Activated naive CD8-positive, alpha-beta T cell treated with anti-CD3 and anti-CD28 coated beads, Interleukin-2, amount 10 ng/mL, durations not matched to agents 7 days and 5 days (primary cell): Measurements from ENCODE around the gene COA7. TPM values are rescaled to one million over a fixed set of nuclear protein-coding genes. Genes with fewer than 3 reads are reported as not detected.
"Not testable (repeated sequence)": the region's sequence is repeated elsewhere in the genome, so short reads cannot be mapped to it uniquely, and the experiment has no call there.

ENCODE experiments used
- ATAC-seq: fragments of 150-1000 bp; cut with Tn5 transposase; one replicate; pipeline ENCODE4 v1.10.0; 2021; ENCODE audit warnings: low read depth, moderate library complexity
- POLR2A ChIA-PET: fragments of 350-600 bp; sonication (Branson Sonifier 250); formaldehyde crosslinking; loops from one replicate; lab custom pipeline; 2021; ENCODE audit warnings: antibody characterized with exemption; lab: Charles Lee
- DNase-seq: peaks from one replicate; pipeline ENCODE4 v3.0.0; 2021
- H3K27ac Mint-ChIP-seq: one replicate; pipeline ENCODE4 v1.8.0; 2022; ENCODE audit warnings: mild to moderate bottlenecking, mixed read lengths
- H3K27me3 Mint-ChIP-seq: one replicate; pipeline ENCODE4 v1.8.0; 2022; ENCODE audit warnings: mild to moderate bottlenecking, moderate library complexity, mixed read lengths
- H3K36me3 Mint-ChIP-seq: one replicate; pipeline ENCODE4 v1.8.0; 2021; ENCODE audit warnings: mild to moderate bottlenecking, mixed read lengths
- H3K4me1 Mint-ChIP-seq: one replicate; pipeline ENCODE4 v1.8.0; 2021; ENCODE audit warnings: mixed read lengths
- H3K4me3 Mint-ChIP-seq: one replicate; pipeline ENCODE4 v1.8.0; 2022; ENCODE audit warnings: mild to moderate bottlenecking, moderate library complexity, mixed read lengths
- H3K9me3 Mint-ChIP-seq: one replicate; pipeline ENCODE4 v1.8.0; 2021; ENCODE audit warnings: mixed read lengths
- total RNA-seq, 2 experiments: library from RNA; stranded (reverse); gene quantifications; one replicate each; pipeline ENCODE4 v1.2.3, GENCODE V29; 2021

COA7 gene
- total RNA-seq, 2 experiments from 2014 or later = 10.2 to 10.9 TPM

DNA sequence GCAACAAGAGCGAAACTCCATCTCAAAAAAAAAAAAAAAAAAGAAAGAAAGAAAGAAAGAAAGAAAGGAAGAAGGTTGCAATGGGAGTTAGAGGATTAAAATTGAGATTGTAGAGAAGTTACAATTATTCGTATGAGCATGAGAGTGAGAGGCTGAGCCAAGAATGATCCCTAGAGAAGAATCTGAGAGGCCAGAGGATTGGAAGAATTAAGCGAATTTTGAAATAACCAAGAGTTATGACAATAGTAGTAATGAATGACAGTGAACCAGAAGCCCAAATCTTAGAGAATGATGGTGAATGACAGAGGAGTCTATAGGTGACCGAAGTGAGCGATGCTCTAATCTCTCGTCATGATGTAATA, 27.7 kb upstream of the COA7 start:
- H3K27ac Mint-ChIP-seq = peak overlapping the region; percentile 74
- POLR2A ChIA-PET = interaction anchor here (0.6 to 2.7 kb wide), 4 partner anchors 23 to 434 kb away, joined by 3 to 16 read pairs (median 4); no protein-coding TSS in a partner anchor
- no peaks in the 10 kb centered on the region for H3K9me3 Mint-ChIP-seq
- DNase-seq = no peak
- peak overlapping the region; percentile 87 for H3K4me3 Mint-ChIP-seq
- no peak for ATAC-seq
- peaks cover 5% of the 10 kb centered on the region for H3K27me3 Mint-ChIP-seq
- H3K36me3 Mint-ChIP-seq = no peaks in the 10 kb centered on the region
- peaks cover 23% of the 10 kb centered on the region for H3K4me1 Mint-ChIP-seq

DNA sequence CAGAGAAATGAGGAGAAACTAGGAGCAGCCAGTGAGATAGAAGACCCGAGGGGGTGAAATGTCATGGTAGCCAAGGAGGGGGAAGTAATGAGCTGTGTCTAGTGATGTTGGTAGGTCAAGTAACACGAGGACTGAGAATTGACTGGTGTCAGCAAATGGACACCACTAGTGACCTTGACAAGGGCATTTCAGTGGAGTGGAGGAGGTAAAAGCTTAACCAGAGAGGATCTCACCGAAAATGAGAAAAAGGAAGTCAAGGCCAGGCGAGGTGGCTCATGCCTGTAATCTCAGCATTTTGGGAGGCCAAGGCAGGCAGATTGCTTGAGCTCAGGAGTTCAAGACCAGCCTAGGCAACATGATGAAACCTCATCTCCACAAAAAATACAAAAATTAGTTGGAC, 25.1 kb upstream of the COA7 start:
- POLR2A ChIA-PET = no interaction called here

DNA sequence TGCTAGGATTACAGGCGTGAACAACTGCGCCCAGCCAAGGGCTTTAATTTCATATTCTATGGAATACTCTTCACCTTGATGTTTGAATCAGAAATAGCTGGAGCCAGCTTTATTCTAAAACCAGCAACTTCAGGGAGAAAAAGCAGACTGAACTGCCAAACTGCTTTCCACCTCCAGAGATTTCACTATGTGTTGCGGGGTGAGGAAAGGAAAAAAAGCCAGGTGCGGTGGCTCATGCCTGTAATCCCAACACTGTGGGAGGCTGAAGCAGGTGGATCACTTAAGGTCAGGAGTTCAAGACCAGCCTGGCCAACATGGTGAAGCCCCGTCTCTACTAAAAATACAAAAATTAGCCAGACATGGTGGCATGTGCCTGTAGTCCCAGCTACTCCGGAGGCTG, 17.1 kb upstream of the COA7 start:
- DNase-seq, H3K27me3 Mint-ChIP-seq, H3K4me1 Mint-ChIP-seq, H3K4me3 Mint-ChIP-seq, ATAC-seq, H3K9me3 Mint-ChIP-seq, H3K36me3 Mint-ChIP-seq, H3K27ac Mint-ChIP-seq: not testable (repeated sequence)
- POLR2A ChIA-PET = interaction anchor here (0.7 to 1.0 kb wide), 2 partner anchors 12 kb away, joined by 5 to 7 read pairs; no protein-coding TSS in a partner anchor

More for the DNA sequence above, 25.1 kb upstream of the COA7 start:
- DNase-seq (no peak), ATAC-seq (no peak)
- H3K4me1 Mint-ChIP-seq = peaks cover 20% of the 10 kb centered on the region
- H3K9me3 Mint-ChIP-seq = no peaks in the 10 kb centered on the region
- no peak overlapping the region for H3K27ac Mint-ChIP-seq
- peaks cover 5% of the 10 kb centered on the region for H3K27me3 Mint-ChIP-seq
- H3K4me3 Mint-ChIP-seq = no peak overlapping the region
- H3K36me3 Mint-ChIP-seq = no peaks in the 10 kb centered on the region

DNA sequence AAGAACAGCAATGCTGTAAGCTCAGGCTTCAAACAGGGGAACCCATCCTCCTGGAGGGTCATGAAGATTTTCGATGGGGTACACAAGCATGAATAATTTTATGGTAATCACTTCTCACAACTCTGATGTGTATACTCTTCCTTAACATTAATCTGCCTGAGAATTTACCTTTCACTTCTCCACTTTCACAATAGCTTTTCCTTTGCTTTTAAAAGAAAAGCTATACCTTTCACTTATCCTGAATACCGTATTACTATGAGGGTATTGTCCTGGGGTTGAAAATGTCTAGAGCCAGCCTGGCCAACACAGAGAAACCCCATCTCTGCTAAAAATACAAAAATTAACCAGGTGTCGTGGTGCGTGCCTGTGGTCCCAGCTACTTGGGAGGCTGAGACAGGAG, 15.4 kb upstream of the COA7 start:
- DNase-seq = no peak
- no peak for ATAC-seq
- Mint-ChIP-seq H3K4me3 (no peak overlapping the region), H3K9me3 (no peaks in the 10 kb centered on the region), H3K4me1 (peaks cover 7% of the 10 kb centered on the region), H3K36me3 (no peaks in the 10 kb centered on the region), H3K27me3 (peaks cover 2% of the 10 kb centered on the region), H3K27ac (no peak overlapping the region)
- POLR2A ChIA-PET = interaction anchor here (0.5 kb wide), 1 partner anchor 619 kb away, joined by 3 read pairs; no protein-coding TSS in a partner anchor

DNA sequence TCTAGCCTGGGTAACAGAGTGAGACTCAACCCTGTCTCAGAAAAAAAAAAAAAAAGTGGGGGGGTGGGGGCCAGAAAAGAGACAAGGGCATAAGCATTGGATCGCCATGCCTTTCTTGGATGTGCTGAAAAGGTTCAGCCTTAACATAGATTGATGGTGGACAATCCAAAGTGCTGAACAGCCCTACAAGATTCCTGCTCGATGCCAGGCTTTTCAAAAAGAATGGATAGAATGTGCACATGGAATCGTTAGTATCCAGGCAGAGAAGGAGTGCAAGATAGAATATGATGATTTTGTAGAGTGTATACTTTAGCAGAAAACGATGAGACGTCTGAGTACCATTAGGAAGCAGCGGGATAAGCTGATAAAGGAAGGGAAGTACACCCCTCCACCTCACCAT, 10.9 kb upstream of the COA7 start:
- H3K4me1 Mint-ChIP-seq = peaks cover 9% of the 10 kb centered on the region
- no peaks in the 10 kb centered on the region for H3K36me3 Mint-ChIP-seq
- no peak overlapping the region for H3K4me3 Mint-ChIP-seq
- peaks cover 5% of the 10 kb centered on the region for H3K27me3 Mint-ChIP-seq
- no peak for ATAC-seq
- POLR2A ChIA-PET = no interaction called here
- no peak overlapping the region for H3K27ac Mint-ChIP-seq
- no peak for DNase-seq
- no peaks in the 10 kb centered on the region for H3K9me3 Mint-ChIP-seq

DNA sequence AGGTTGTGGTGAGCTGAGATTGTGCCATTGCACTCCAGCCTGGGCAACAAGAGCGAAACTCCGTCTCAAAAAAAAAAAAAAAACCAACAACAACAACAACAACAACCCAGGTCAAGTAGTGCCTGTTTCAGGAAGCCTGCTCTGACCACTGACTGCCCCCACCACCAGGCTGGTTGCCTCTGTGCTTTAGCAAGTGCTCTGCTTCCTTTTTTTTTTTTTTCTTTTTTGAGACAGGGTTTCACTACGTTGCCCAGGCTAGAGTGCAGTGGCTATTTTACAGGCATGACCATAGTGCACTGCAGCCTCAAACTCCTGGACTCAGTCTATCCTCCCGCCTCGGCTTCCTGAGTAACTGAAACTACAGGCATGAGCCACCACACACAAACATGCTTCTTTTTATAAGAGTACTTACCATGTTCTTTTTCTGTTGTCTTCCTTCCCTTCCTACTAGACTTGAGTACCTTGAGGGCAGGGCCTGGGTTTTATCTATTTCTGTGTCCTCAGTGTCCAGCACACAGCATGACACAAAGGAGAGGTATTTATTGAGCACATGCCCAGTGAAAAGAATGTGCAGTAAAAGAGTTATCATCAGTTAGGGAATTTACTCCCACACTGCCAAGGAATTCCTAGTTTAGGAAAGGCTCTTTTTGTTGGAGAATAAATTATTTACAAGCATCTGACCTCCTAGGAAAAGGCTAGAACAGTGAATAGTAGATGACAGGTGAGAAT, 9.9 kb upstream of the COA7 start:
- POLR2A ChIA-PET = no interaction called here
- Mint-ChIP-seq H3K27me3 (peaks cover 5% of the 10 kb centered on the region), H3K4me1 (peaks cover 15% of the 10 kb centered on the region), H3K4me3 (no peak overlapping the region), H3K9me3 (no peaks in the 10 kb centered on the region), H3K27ac (no peak overlapping the region), H3K36me3 (no peaks in the 10 kb centered on the region)
- ATAC-seq = no peak
- DNase-seq = no peak

DNA sequence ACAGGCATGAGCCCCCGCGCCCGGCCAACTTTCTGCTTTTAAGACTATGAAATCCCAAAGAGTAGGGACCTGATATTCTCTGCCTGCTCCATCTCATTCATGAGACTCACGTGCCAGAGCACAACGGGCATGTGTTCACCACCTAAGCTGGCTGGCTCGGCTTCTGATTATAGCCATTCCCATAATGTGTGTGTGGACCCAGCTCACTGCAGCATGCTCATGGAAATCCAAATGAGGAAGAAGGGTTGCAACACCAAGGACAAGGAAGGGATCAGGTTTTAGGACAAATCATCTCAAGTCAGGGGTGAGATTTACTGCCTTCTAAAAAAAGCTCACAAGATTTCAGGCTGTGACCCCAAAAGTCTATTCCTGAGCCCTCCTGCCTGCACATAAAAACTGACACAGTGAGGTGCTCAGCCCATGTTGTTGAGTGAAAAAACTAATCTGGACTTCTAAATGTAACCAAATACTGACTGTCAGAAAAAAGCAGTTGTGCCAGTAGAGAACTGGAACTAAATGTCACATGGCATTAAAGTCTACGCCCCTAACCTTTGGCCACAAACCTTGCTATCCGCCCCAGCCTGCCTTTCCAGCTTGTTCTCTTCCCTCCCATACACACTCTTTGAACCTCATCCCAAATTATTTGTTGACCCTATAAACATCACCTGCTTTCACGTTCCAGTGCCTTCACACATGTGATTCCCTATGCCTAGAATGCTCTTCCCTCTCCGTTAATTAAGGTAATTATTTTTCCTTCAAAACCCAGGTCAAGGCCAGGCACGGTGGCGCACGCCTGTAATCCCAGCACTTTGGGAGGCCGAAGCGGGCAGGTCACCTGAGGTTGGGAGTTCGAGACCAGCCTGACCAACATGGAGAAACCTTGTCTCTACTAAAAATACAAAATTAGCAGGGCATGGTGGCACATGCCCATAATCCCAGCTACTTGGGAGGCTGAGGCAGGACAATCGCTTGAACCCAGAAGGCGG, 9.1 kb upstream of the COA7 start:
- POLR2A ChIA-PET = no interaction called here

GRCh38 chr1:52706136-52706670, 8.1 kb upstream of the COA7 start:
- ATAC-seq (no peak), DNase-seq (no peak)
- Mint-ChIP-seq H3K4me3 (no peak overlapping the region), H3K9me3 (no peaks in the 10 kb centered on the region), H3K4me1 (peaks cover 23% of the 10 kb centered on the region), H3K36me3 (no peaks in the 10 kb centered on the region), H3K27ac (no peak overlapping the region), H3K27me3 (peaks cover 5% of the 10 kb centered on the region)
- POLR2A ChIA-PET = no interaction called here

More for the DNA sequence above, 9.1 kb upstream of the COA7 start:
- no peaks in the 10 kb centered on the region for H3K36me3 Mint-ChIP-seq
- no peaks in the 10 kb centered on the region for H3K9me3 Mint-ChIP-seq
- H3K4me3 Mint-ChIP-seq = no peak overlapping the region
- H3K4me1 Mint-ChIP-seq = peaks cover 21% of the 10 kb centered on the region
- peaks cover 5% of the 10 kb centered on the region for H3K27me3 Mint-ChIP-seq
- DNase-seq = no peak
- no peak overlapping the region for H3K27ac Mint-ChIP-seq
- ATAC-seq = no peak

DNA sequence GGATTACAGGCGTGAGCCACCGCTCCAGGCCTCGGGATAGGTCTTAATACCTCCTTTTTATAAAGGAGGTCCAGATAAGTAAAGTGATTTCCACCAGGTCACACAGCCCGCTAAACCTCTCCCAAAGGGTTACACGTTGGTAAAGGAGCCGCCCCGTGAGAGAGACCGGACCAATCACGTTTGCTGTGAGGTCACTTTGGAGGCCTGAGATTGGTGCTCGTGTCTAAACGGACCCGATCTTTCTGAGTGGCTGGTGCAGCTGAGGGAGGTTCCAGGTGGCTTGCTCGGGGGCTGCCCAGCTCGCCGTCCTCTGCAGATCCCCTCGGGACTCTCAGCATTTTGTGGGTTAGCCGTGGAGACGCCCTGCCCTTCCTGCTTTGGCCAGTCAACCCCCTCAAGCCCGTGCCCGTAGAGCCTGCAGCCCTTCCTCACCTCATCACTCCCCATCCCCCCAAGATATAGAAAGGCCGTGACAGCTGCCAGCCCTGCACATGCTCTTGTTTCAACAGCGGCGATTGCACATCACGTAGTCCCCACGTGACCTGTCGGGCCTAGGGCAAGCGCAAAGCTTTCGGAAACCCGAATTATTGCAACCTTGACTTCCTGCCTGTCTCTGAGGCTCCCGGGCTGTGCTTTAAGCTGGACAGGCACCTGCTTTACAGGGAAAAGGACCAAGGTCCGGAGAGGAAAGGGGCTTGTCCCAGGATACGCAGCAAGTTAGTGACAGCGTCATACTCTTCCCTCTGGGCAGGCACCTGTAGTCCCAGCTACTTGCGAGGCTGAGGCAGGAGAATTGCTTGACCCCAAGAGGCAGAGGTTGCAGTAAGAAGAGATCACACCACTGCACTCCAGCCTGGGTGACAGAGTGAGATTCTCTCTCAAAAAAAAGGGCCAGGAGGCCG, 5.0 kb upstream of the COA7 start:
- ATAC-seq = peak; percentile 94
- peak; percentile 77 for DNase-seq
- Mint-ChIP-seq H3K27me3 (peaks cover 3% of the 10 kb centered on the region), H3K27ac (peak overlapping the region; percentile 89), H3K36me3 (no peaks in the 10 kb centered on the region), H3K4me3 (peak overlapping the region; percentile 81), H3K9me3 (no peaks in the 10 kb centered on the region), H3K4me1 (peaks cover 31% of the 10 kb centered on the region)
- POLR2A ChIA-PET = interaction anchor here (0.6 to 1.7 kb wide), 12 partner anchors 12 to 624 kb away, joined by 3 to 16 read pairs (median 4); partner anchors contain the start of genes CPT2, ORC1, PRPF38A and TUT4

DNA sequence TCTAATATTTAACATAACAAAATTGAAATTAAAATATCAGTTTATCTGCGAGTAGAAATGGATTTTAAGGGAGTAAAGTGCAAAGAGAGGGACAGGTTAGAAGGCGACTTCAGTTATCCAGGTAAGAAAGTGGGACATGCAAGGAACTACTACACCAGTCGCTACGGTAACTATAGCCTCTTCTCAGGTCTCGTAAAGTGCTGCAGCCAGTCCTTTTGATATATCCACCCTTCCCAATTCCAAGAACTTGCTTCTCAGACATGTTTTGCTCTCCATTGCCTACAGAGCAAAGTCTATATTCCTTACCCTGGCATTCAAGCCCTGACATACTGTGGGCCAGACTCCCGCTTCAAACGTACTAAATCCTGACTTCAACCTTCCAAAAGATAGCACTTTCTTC, 2.5 kb downstream of the COA7 start:
- Mint-ChIP-seq H3K27me3 (peaks cover 3% of the 10 kb centered on the region), H3K27ac (peak overlapping the region; percentile 0), H3K4me3 (no peak overlapping the region), H3K4me1 (peaks cover 17% of the 10 kb centered on the region), H3K9me3 (no peaks in the 10 kb centered on the region), H3K36me3 (peaks cover 22% of the 10 kb centered on the region)
- ATAC-seq = no peak
- POLR2A ChIA-PET = no interaction called here
- no peak for DNase-seq

DNA sequence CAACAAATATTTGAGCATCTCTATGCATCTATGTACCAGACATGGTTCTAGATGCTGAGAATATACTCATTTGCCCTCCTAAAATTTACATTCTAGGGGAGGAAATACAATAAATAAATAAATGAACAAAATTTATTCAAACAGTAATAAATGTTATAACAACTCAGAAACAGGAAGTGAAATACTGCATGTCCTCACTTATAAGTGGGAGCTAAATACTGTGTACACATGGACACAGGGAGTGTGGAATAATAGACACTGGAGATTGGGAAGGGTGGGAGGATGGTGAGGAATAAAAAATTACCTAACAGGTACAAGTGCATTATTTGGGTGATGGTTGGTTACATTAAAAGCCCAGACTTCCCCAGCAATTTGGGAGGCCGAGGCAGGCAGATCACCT, 4.3 kb downstream of the COA7 start:
- Mint-ChIP-seq H3K4me1 (peaks cover 17% of the 10 kb centered on the region), H3K9me3 (no peaks in the 10 kb centered on the region), H3K27me3 (no peaks in the 10 kb centered on the region), H3K36me3 (peaks cover 22% of the 10 kb centered on the region), H3K4me3 (no peak overlapping the region), H3K27ac (no peak overlapping the region)
- POLR2A ChIA-PET = no interaction called here
- ATAC-seq = no peak
- DNase-seq = no peak

- H3K4me1 Mint-ChIP-seq = peaks cover 14% of the 10 kb centered on the region
- H3K36me3 Mint-ChIP-seq = peaks cover 22% of the 10 kb centered on the region
- H3K27ac Mint-ChIP-seq, POLR2A ChIA-PET, DNase-seq, H3K9me3 Mint-ChIP-seq, H3K27me3 Mint-ChIP-seq, ATAC-seq, H3K4me3 Mint-ChIP-seq: not testable (repeated sequence)
These were observed 4.8 kb downstream of the COA7 start for GRCh38 chr1:52693351-52693750.
